Mucosa of rectum (tissue), 2 donors: ENCODE measurements around the gene FBXO24.
"Not testable (repeated sequence)": the region's sequence is repeated elsewhere in the genome, so short reads cannot be mapped to it uniquely, and the experiment has no call there.

ENCODE experiments used
- H3K27ac ChIP-seq, 2 donors: one replicate each; pipeline ENCODE4 v1.7.0; 2013; ENCODE audit warnings: inconsistent platforms in 2 of 2, low read depth in 2 of 2, low read length in 2 of 2
- H3K27me3 ChIP-seq, 2 donors: one replicate each; pipeline ENCODE4 v1.7.0; 2013; ENCODE audit warnings: low read length in 2 of 2; ENCODE audit not compliant: control insufficient read depth in 2 of 2, insufficient read depth in 2 of 2
- H3K36me3 ChIP-seq, 2 donors: one replicate each; pipeline ENCODE4 v1.7.0; 2013; ENCODE audit warnings: low read length in 2 of 2; ENCODE audit not compliant: control insufficient read depth in 2 of 2, insufficient read depth in 2 of 2
- H3K4me1 ChIP-seq, 2 donors: one replicate each; pipeline ENCODE4 v1.7.0; 2013; ENCODE audit warnings: low read length in 2 of 2, mild to moderate bottlenecking in 1 of 2; ENCODE audit not compliant: control insufficient read depth in 2 of 2, insufficient read depth in 2 of 2
- H3K4me3 ChIP-seq, 2 donors: one replicate each; pipeline ENCODE4 v1.7.0; 2013; ENCODE audit warnings: low read length in 2 of 2
- H3K9ac ChIP-seq, 2 donors: one replicate each; pipeline ENCODE4 v1.7.0; 2013; ENCODE audit warnings: low read length in 2 of 2, low read depth in 1 of 2, mild to moderate bottlenecking in 1 of 2
- H3K9me3 ChIP-seq, 2 donors: one replicate each; pipeline ENCODE4 v1.7.0; 2013; ENCODE audit warnings: low read length in 2 of 2; ENCODE audit not compliant: control insufficient read depth in 2 of 2
- donor health status: healthy.
- donor health status: Normal muscosa, but diverticular disease.

The FBXO24 gene, protein sequence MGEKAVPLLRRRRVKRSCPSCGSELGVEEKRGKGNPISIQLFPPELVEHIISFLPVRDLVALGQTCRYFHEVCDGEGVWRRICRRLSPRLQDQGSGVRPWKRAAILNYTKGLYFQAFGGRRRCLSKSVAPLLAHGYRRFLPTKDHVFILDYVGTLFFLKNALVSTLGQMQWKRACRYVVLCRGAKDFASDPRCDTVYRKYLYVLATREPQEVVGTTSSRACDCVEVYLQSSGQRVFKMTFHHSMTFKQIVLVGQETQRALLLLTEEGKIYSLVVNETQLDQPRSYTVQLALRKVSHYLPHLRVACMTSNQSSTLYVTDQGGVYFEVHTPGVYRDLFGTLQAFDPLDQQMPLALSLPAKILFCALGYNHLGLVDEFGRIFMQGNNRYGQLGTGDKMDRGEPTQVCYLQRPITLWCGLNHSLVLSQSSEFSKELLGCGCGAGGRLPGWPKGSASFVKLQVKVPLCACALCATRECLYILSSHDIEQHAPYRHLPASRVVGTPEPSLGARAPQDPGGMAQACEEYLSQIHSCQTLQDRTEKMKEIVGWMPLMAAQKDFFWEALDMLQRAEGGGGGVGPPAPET

DNA sequence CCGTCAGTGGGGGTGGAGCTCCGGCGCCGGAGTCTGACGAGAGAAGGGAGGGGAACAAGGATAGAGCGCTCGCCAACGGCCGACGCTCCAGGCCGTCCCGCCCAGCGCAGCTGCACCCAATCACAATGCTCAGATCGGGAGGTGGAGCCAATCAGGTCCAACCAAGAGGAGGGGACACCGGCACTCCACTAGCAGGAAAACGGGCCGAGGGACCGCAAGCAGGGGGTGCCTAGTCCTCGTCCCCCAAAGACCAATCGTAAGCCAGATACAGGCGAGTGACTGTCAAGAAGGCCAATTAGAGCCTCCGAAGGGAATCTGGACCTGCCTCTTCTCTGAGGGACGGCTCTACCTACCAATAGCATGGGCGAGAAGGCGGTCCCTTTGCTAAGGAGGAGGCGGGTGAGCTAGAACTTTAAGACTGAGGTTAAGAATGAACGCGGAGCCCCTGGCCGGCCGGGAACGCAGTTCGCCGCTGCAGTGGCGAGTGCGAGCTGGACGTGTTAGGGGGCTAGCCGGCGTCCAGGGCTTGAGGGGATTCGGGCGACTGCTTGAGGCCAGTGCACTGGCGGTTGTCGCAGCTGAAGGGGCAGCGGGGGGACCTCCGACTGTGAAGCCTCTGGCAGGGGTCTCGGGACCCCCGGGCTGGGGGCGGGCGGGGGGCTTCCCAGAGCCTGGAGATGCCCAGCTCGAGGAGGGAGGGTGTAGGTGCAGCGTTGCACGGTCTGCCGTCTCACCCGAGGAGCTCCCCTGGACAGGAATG is at the start of gene FBXO24:
TSS of gene FBXO24 (plus strand) at position 63 of the 760 bp plus-strand sequence. CDS start at position 361, 298 bp downstream.
- Histone ChIP-seq H3K27ac (peak within 1 kb of the TSS; percentile 99), H3K9ac (peak within 1 kb of the TSS; percentile 88 to 96), H3K27me3 (no peaks in the 10 kb centered on the region), H3K4me1 (peaks cover 21 to 30% of the 10 kb centered on the region in 2 donors), H3K4me3 (peak within 1 kb of the TSS; percentile 91 to 97), H3K36me3 (peaks cover 11% of the 10 kb centered on the region in 2 donors), H3K9me3 (no peaks in the 10 kb centered on the region)

DNA sequence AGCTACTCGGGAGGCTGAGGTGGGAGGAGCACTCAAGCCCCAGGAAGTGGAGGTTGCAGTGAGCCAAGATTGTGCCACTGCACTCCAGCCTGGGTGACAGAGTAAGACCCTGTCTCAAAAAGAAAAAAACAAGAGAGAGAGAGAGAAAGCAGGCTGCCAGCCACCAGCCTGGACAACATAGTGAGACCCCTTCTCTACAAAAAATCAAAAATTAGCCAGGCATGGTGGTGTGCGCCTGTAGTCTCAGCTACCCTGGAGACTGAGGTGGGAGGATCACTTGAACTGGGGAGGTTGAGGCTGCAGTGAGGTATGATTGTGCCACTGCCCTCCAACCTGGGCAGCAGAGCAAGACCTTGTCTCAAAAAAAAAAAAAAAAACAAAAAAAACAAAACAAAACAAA is 49.4 kb upstream of the FBXO24 start:
- H3K27me3 ChIP-seq, H3K27ac ChIP-seq, H3K9ac ChIP-seq, H3K4me3 ChIP-seq, H3K9me3 ChIP-seq, H3K36me3 ChIP-seq: not testable (repeated sequence)
- H3K4me1 ChIP-seq = peaks cover 16 to 21% of the 10 kb centered on the region in 2 donors

DNA sequence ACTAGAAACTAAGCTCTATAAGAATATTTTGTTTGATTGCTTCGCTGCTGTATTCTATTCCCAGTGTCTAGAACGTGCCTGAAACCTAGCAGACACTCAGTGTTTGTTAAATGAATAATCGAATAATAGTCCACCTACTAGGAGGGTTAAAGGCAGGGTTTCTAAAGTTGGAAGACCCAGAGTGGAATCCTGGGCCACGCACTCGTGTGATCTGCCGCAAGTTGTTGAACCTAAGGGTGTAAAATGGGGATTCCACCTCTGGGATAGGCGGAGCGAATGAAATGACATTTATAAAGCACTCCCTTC is 47.8 kb upstream of the FBXO24 start:
- Histone ChIP-seq H3K27me3 (no peaks in the 10 kb centered on the region), H3K27ac (peak overlapping the region in 1 of 2 donors; percentile 38), H3K36me3 (no peaks in the 10 kb centered on the region), H3K9ac (no peak overlapping the region), H3K9me3 (no peaks in the 10 kb centered on the region), H3K4me3 (peak overlapping the region; percentile 41 to 64), H3K4me1 (peaks cover 16 to 22% of the 10 kb centered on the region in 2 donors)

DNA sequence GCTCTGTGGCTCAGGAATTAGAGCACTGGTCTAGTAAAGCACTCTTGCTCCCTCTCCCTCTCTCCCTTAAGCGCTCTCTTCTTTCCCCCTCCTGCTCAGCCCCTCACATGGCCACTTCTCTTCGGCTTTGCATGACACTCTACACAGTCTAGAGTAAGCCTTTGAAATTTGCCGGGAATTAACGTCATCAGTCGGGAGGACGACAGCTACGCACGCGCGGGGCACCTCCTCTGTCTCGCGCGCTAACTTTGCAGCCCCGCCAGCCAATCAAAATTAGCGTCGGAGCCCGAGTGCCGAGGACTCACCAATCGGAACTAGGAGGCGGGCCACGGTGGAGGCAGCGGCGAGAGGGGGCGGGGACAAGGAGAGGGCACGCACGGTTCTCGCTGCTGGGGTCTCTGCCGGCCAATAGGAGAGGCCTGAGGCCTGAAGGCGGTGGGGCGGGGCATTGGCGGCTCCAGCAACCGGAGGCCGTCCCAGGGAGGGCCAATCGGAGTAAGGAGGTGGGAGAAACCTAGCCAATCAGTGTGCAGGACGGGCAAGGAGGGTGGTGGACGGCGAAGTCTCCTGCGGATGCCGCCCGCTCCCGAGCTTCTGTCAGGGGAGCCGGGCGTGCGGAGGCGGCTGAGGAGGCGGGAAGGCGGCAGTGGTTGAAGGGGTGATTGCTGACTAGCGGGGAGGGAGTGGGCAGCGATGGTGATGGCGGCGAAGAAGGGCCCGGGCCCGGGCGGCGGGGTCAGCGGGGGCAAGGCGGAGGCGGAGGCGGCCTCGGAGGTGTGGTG is 47.3 kb upstream of the FBXO24 start, which contains the start of gene AGFG2:
TSS of gene AGFG2 (plus strand) at position 550 of the 782 bp plus-strand sequence. CDS start at position 694, 144 bp downstream.
- Histone ChIP-seq H3K4me3 (peak within 1 kb of the TSS; percentile 88 to 95), H3K27me3 (no peaks in the 10 kb centered on the region), H3K9me3 (no peaks in the 10 kb centered on the region), H3K4me1 (peaks cover 17 to 23% of the 10 kb centered on the region in 2 donors), H3K27ac (peak within 1 kb of the TSS; percentile 85 to 87), H3K9ac (peak within 1 kb of the TSS; percentile 52 to 85), H3K36me3 (no peaks in the 10 kb centered on the region)

DNA sequence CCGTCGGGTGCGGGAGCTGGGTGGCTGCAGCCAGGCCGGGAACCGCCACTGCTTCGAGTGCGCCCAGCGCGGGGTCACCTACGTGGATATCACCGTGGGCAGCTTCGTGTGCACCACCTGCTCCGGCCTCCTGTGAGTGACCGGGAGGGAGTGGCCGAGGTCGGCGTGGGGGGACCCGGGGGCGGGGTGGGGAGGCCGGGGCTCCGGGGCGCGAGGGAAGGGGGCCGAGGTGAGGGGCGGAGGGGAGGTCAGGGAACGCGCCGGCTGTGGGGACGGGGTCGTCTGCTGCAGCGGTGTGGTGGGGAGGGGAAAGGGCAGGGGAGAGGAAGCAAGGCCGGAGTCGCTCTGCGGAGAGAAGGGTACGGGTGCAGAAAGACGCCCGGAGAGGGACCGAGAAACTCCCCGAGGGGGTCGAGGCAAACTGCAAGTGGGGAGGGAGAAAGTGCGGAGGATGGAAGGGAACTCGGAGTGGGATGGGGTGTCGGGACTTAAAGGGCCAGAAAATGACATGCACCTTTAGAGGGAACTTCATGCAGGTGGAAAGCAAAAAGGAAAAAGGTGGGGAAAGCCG is 46.6 kb upstream of the FBXO24 start:
- H3K4me3 ChIP-seq = peak overlapping the region; percentile 88 to 95
- H3K4me1 ChIP-seq = peaks cover 24 to 29% of the 10 kb centered on the region in 2 donors
- peak overlapping the region; percentile 85 to 87 for H3K27ac ChIP-seq
- H3K27me3 ChIP-seq = no peaks in the 10 kb centered on the region
- no peaks in the 10 kb centered on the region for H3K36me3 ChIP-seq
- peak overlapping the region; percentile 52 to 85 for H3K9ac ChIP-seq
- no peaks in the 10 kb centered on the region for H3K9me3 ChIP-seq

DNA sequence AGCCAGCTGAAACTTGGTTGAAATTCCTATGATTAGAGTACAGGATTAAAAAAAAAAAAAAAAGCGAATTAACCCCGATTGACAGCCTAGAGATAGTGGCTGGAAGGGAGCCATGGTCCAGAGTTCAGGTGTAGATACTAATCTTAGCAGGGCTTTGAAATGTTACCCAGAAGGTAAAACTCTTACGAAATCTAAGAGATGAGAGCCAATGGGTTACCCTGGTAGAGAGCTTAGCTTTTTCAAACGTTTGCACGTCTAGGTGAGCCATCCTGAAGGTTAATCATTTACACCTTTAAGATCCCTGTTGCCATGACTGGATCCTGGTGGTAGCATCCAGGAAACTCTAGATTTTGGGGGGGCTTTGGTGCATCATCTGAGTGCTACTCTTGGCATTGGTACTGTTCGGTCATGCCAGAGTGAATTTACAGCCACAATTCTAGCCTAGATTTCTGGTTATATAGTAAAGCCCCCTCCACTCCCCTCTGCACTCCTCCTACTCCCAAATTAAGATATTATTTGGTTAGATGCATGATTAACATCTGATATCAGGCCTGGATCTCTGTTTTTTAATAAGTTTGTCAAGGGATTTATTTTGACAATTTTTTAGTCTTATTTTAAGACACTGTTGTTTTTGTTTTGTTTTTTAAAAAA is 45.9 kb upstream of the FBXO24 start:
- H3K27ac ChIP-seq = peak overlapping the region; percentile 85 to 87
- peak overlapping the region; percentile 52 for H3K9ac ChIP-seq
- no peaks in the 10 kb centered on the region for H3K9me3 ChIP-seq
- peaks cover 30 to 35% of the 10 kb centered on the region in 2 donors for H3K4me1 ChIP-seq
- H3K27me3 ChIP-seq = no peaks in the 10 kb centered on the region
- no peaks in the 10 kb centered on the region for H3K36me3 ChIP-seq
- H3K4me3 ChIP-seq = peak overlapping the region; percentile 88 to 95

DNA sequence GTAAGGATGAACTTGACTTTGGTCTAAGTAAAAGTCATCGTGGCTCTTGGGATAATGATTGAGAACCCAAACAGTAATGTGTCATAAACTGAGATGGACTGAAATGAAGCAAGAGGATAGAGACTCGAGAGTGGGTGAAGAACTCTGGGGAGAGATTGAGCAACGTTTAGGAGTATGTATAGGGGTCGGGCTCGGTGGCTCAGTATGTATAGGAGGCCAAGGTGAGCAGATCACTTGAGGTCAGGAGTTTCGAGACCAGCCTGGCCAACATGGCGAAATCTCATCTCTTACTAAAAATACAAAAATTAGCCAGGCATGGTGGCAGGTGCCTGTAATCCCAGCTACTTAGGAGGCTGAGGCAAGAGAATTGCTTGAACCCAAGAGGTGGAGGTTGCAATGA is 44.8 kb upstream of the FBXO24 start:
- not testable (repeated sequence) for H3K27ac ChIP-seq, H3K9ac ChIP-seq, H3K27me3 ChIP-seq, H3K36me3 ChIP-seq, H3K9me3 ChIP-seq
- Histone ChIP-seq H3K4me1 (peaks cover 41 to 43% of the 10 kb centered on the region in 2 donors), H3K4me3 (peak overlapping the region in 1 of 2 donors; percentile 52)

DNA sequence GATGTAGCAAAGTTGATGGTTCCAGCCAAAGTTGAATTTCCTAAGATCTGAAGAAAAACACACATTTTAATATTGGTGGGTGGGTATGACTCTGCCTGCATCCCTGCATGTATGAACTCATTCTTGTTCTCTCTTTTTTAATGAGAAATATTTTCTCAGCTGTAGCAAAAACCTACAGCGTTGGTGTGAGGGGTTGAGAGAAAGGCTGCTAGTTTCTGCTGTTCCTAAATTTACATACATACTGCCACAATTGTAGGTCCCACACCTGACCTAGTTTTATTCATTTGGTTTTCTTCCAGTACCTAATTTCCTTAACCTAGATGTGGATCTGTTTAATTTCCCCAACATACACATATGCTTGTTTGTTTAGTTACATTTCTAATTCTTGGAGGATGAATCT is 42.5 kb upstream of the FBXO24 start:
- H3K27ac ChIP-seq = peak overlapping the region; percentile 89 to 97
- no peak overlapping the region for H3K9ac ChIP-seq
- no peak overlapping the region for H3K4me3 ChIP-seq
- no peaks in the 10 kb centered on the region for H3K27me3 ChIP-seq
- H3K9me3 ChIP-seq = no peaks in the 10 kb centered on the region
- H3K4me1 ChIP-seq = peaks cover 53 to 60% of the 10 kb centered on the region in 2 donors
- no peaks in the 10 kb centered on the region for H3K36me3 ChIP-seq

DNA sequence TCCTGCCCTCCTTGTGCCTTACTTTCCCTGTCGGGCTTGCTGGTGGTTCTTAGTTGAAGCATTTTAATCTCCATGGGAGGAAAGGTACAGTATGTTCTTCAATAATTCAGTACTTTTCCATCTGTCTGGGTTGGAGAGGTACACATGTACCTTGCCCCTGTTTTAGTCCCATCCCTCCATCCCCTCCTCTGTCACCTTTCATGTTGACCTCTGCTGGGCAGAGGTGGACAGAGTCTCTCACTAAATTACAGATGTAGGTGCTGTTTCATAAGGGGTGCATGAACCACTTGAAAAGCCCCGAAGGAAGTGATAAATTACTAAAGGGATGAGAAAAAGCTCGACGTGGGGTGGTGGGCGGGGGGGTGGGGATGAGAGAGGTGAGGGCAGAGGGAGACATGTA is 41.7 kb upstream of the FBXO24 start:
- Histone ChIP-seq H3K9me3 (no peaks in the 10 kb centered on the region), H3K27me3 (no peaks in the 10 kb centered on the region), H3K27ac (peak overlapping the region; percentile 89 to 97), H3K36me3 (peaks cover 4 to 8% of the 10 kb centered on the region in 2 donors), H3K9ac (peak overlapping the region; percentile 13 to 18), H3K4me1 (peaks cover 56 to 61% of the 10 kb centered on the region in 2 donors), H3K4me3 (no peak overlapping the region)
